Measurements from ENCODE around the gene PM20D1.
A peak's percentile ranks its signal among the peaks of the same experiment; 100 is the strongest.
"Not testable (repeated sequence)": the region's sequence is repeated elsewhere in the genome, so short reads cannot be mapped to it uniquely, and the experiment has no call there.

Gene PM20D1

DNA sequence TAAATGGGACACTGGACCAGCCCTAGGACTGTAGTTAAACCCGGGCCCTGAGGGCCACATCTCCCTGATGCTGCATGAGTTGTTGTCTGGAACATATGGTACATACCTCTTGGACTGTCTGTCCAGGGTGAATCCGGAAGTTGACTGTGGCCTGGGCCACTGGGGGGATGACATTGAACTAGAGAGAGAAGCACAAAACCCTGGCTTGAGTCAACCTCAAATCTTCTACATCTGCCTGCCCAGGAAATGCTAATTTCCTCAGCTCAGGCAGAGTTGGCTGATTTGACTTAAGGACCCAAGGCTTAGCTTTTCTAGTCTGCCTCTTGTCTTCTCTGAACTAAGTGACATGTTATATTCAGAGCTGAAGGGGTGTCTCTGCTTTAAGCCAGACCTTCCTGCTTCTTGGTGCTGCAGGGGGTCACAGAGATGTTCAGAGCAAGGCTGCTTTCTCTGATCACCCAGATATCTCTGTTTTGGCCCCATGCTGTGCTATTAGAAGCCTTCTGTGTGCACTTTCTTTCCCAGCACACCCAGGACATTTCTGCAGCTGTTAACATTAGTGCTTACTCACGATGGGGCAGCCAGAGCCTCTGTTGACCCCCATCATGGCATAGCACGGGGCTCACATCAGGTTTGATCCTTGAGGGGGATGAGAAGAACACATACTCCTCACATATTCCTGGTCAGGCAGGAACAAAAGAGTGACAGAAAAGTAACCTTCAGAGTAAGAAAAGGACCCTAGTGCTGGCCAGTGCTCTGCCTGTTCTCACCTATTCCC lies 9.6 kb downstream of the PM20D1 start:
- no peak for DNase-seq (ENCODE audit: low spot score)

DNA sequence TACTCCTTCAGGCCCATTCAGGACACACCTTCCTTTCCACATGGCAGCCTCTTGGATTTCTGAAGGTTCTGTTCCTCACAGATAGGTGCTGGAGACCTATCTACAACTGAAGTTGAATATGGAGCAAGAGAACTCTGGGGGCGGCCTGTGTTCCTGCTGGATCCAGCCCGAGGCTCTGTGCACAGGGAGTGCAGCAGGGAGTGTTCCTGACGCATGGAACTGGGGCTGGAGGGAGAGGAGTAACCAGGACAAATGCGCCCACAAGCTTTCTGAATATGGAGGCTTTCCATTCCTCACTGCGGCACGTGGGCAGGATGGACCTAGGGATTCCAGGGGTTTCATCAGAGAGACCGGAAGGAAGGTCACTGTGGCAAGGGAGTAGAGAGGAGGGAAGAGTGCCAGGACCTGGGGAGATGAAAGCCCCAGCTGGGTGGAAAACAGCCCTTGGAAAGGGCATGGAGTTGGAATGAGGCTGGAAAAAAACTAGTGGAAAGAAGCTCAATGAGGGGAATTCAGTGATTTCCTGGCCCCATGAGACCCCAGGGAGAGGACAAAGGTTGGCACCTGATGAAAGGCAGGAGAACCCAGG lies 12.5 kb downstream of the PM20D1 start:
- DNase-seq (ENCODE audit: low spot score) = no peak

DNA sequence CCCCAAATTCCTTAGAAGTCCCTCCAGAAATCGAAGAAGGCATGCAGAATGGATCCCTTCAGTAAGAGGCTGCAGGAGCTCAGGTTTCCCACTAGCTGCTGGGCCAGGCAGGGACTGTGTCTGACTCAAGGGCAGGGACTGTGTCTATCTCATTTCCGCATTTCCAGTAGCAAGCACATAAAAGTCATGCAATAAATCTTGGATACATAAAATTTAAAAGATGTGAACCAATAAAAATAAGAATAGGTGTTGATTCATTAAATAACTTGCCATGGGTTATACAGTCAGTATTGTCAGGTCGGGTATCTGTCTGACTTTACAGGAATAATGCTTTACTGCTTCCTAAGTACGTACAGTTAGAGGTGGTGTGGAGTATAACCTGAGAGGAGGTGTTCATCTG lies 15.2 kb downstream of the PM20D1 start:
- no peak for DNase-seq (ENCODE audit: low spot score)

DNA sequence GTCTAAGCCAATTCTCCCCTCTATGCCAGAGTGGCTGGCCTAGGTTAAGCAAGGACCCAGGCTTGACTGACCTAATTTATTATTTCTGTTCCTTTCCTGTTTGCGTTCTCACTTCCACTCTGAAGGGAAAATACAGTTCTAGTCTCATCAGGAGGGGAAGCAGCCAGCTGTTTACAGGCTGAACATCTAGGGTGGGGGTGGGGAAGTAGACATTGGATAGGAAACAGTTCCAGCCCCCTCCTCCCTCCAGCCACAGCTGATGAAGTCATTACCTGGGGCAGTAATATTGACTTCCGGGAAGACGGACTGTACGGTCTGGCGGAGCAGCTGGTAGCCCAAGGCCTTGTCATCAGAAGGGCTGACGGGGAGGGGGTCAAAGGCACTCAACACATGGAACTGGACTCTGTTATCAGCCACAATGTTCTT lies 17.6 kb downstream of the PM20D1 start:
- no peak for DNase-seq (ENCODE audit: low spot score)

DNA sequence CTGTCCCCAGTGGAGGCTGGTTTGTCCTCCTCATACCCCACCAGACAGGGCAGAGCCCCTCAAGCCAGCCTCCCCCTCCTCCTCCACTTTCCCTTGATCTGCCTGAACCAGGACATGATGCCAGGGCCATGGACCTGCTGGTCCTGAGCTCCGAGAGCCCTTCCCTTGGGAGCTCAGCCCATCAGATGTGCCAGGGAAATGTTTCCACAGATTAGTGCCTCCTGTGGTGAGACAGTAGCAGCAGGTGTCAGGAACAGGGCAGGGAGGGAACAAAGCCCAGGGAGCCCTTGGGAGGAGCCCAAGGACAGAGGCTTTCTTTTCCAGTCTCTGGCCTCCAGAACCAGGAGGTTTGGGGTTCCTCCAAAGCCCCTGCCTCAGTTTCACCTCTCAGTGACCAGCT lies 22.3 kb downstream of the PM20D1 start:
- DNase-seq (ENCODE audit: low spot score) = no peak

DNA sequence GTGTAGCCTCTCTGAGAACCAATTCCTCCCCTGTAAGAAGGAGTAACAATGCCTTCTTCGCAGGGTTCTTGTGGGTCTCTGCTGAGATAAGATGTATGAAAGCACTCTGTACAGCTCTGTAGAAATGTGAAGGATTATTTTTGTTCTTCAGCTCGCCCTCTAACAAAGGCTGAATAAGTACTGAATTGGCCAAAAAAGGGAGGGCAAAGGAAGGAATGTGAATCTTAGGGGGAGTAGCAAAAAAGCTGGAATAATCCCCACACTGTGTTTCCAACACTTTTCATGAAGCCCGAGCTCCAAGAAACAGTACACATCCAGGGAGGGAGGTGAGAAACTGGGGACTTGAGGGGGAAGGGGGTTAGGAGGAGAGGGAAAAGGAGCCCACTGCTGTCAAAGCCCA lies 22.9 kb downstream of the PM20D1 start:
- DNase-seq (ENCODE audit: low spot score) = no peak

DNA sequence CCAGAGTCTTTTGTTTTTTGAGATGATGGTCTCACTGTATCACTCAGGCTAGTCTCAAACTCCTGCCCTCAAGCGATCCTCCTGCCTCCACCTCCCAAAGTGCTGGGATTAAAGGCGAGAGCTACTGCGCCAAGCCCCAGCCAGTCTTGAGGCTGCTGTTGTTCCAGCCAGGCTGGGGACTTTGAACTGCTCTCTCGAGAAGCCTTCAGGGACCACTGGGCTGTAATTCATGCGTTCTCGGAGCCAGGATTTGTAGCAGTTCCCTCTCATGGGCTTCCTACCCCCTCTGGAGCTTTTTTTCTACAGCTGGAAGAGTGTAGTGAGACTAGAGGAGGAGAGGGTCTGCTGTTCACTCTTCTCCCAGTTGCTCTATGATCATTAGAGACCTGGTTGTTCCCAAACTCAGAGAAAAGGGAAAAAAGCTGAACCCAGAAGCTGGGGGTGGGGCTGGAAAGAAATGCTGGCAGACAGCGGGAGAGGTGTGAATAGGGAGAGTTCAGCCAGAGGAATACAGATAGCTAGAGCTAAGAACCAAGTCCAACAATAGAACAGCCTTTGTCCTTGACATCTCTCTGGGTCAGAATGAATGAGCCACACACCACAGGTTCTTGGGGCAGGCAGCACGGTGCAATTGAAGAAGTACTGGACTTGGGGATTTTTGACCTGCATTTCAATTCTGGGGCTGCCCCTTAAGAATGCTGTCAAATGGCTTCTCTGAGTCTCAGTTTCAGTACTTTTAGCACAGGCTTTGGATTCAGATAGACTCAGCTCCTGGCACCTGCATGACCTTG lies 23.7 kb downstream of the PM20D1 start:
- no peak for DNase-seq (ENCODE audit: low spot score)

DNA sequence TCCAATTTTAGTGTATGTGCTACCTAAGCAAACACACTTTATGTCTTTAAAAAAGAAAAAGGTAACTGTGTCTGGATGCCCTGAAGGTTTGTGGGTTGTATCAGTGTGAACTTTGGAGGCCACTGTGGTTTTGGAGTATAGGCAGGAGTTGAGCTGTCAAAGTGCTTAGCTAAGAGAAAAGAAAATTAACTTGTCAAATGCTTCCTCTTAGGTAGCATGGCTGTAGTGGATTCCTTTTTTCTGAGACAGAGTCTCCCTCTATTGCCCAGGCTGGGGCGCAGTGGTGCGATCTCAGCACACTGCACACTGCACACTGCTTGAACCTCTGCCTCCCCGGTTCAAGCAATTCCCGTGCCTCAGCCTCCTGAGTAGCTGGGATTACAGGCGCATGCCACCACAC lies 25.8 kb downstream of the PM20D1 start:
- no peak for DNase-seq (ENCODE audit: low spot score)

DNA sequence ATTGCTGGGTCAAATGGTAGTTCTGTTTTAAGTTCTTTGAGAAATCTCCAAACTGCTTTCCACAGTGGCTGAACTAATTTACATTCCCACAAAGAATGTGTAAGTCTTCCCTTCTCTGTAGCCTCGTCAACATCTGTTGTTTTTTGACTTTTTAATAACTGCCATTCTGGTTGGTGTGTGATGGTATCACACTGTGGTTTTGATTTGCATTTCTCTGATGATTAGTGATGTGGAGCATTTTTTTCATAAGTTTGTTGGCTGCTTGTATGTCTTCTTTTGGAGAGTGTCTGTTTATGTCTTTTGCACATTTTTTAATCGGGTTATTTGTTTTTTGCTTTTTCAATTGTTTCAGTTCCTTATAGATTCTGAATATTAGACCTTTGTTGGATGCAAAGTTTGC lies 26.7 kb downstream of the PM20D1 start:
- not testable (repeated sequence) for DNase-seq (ENCODE audit: low spot score)

DNA sequence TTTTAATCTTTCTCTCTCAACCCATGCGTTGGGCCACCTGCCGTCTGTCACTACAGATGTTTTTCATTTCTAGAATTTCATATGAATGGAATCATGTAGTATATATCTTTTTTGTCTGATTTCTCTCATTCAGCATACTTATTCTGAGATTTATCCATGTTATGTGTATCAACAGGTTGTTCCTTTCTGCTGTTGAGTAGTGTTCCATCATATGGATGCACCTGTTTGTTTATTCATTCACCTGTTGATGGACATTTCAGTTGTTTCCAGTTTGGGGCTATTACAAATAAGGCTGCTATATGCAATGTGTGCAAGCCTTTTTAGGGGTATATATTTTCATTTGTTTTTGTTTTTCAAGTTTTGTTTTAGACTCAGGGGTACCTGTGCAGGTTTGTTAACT lies 27.5 kb downstream of the PM20D1 start:
- no peak for DNase-seq (ENCODE audit: low spot score)

DNA sequence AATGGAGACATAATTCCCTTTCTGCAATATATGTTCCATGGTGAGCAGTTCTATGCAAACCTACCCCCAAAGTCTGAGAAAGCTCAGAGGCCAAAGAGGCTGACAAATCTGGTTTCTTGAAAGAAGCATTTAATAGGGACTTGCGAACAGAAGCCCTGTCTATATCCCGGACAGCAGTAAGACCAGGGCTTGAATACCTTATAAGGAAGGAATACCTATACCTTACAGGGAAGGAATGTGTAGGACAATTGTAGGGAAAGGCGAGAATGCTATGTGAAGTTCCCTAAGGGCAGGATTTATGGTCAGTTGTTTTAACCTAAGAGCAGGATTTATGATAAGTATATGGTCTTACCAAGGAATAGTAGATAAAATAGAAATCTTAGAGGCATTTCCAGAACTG lies 31.9 kb downstream of the PM20D1 start:
- no peak for DNase-seq (ENCODE audit: low spot score)

DNA sequence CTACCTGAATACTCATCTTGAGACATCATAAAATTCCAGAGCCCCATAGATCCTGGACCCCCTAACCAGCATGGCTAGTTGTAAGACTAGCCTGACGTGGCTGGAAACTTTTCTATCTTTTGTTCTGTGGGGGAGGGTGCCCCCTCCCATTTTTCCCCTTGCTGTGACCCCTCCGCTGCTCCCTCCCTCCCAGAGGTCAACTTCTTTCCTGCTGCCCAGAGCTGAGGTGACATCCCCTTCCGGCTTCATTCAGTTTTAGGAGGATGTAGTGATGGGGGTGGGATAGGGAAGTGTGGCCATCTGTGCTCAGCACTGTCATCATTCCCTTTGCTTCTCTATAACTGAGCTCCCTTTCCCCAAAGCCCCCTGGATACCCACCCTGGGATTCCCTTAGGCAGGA lies 32.6 kb downstream of the PM20D1 start:
- no peak for DNase-seq (ENCODE audit: low spot score)

DNA sequence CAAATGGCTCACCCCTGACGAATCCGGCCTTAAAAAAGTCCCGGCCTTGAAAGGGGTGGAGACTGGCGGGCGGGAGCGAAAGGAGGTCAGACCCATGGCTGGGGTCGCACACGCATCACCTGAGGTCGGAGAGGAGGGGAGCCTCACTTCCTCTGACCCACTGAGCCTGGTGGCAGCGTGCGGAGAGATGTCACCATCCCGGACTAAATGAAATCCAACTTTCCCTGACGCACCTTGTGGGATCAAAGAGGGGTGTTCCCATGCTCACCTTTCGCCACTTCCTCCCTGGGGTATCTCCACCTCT lies 36.2 kb downstream of the PM20D1 start:
- DNase-seq (ENCODE audit: low spot score) = no peak

DNA sequence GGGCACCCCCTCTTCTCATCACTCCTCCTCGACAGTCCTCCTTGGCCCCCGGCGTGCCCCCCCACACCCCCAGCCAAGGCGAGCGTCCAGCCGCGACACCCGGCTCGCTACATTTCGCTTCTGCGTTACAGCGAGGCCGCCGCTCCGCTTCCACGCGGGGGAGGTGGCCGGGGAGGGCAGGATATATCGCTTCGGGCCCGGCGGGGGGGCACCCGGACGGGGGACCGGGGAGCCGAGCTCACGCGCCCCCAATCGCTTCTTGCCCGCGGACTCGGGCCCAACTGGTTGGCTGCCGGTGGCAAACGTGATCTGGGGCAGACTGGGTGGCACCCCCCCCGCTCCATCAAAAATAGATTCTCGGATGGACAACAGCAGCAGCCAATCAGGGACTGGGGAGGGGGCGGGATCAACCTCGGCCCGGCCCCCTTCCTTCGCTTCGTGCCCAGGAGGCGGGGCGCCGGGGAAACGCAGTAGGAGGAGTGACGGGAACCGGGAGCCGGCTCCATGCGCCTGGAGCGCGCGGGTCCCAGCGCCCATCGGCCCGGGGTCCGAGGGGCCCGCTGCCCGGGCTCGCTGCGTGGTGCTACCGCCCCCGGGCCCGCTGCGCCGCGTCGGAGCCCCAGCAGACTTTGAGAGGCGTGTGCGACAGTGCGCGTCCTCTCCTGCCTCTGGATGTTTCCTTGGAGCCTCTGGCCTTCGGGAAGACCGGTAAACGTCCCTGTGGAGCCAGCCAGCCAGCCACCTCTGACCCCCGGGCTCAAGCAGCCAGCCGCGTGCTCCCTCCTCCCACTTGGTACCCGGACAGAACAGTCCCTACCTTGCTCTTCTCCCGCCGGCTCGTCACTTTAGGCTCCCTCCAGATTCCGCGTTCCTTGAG lies 36.8 kb downstream of the PM20D1 start, which contains the start of gene SLC41A1:
TSS of gene SLC41A1 (minus strand) at position 321 of the 877 bp plus-strand sequence. CDS start 2,757 bp downstream, outside the sequence.
- peak; percentile 93 for DNase-seq (ENCODE audit: low spot score)

DNA sequence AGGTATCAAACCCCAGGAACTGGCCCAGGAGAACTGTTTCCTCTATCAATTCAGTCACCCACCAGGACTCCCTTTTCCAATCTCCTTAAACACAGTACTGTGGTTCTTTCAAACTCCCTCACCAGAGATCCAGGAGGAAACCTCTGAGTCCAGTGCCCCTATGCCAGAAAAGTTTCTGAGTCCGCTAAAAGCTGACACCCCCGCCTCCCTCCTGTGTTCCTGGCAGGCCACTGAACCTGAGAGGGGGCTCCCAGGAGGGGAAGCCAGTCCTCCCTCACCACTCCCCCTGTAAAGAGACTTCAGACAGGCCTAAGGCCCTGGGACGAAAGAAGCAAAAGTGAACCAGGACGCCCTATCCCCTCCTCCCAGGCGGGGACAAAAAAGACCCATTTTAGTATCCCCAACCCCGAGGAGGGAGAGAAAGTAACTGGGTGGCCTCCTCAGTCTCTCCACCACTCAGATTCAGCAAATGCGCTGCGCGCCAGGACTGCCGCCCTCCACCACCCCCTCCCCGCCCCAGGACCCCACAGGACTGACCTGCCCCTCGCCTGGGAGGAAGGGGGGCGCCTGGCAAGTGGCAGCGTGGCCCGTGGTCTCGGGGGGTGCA lies 37.6 kb downstream of the PM20D1 start:
- peak; percentile 30 for DNase-seq (ENCODE audit: low spot score)

DNA sequence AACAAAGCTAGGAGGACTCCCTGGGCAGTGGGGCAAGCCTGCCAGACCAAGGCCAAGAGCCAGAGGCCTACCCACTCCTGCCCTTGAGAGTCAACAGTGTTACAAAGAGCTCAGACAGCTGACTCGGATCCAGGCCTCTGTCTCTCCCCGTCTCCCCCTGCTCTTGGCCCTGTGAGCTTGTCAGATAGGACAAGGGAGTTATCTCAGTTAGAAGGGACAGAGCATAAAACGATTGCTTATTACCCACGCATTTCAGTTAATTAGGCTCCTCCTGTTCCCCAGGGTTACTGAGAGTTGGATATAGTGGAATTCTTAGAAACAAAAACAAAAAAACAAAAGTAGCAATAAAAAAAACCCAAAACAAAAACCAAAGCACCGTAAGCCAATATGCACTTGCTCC lies 38.3 kb downstream of the PM20D1 start:
- peak; percentile 39 for DNase-seq (ENCODE audit: low spot score)

DNA sequence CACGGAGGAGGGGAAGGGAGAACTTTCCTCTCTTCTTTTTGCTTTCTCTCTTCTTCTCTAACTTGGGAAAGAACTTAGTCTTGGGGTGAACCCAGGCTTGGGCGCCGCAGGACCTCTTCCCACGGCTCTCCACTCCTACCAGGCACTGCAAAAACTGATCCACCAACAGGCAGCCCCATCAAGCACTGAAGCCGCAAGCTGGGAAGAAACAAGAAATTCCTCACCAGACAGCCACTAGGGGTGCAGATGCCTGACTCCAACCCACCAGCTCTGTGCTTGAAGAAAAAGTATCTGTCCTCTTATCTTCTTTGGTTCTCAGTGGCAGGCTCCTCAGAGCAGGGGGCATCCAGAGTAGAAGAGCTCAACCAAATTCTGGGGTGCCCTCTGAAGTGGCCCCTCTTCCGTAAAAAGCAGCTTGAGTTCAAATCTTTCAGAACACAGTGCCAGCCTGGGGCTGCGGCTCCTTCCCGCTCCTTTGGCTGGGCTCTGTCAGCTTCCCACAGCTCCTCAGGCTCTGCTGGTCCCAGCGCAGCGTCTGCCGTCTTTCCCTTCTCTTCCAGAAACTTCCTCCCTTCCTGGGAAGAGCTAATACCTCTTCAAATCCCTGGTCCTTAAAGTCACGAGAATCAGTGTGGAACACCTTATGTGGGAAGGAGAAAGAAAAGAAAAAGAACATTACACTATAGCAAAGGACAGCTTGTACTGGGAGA lies 39.3 kb downstream of the PM20D1 start:
- no peak for DNase-seq (ENCODE audit: low spot score)

DNA sequence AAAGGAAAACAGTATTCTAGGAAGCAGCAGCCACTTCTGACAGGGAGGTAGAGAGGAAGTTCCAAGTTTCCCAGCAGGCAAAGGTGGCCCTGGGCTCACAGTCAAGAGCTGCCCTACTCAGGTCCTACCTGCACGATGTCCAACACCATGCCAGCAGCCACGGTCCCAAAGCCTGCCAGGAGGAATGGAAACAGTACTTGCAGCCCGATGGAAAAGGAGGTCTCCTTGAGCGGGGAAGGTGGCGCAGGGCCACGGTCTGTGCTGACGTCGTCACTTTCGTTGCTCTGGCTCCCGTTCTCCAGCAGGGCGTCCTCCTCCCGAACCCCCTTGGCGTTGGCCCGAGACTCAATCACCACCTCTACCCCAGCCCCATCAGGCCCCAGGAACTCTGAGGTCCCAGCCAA lies 40.0 kb downstream of the PM20D1 start:
- DNase-seq (ENCODE audit: low spot score) = no peak

DNA sequence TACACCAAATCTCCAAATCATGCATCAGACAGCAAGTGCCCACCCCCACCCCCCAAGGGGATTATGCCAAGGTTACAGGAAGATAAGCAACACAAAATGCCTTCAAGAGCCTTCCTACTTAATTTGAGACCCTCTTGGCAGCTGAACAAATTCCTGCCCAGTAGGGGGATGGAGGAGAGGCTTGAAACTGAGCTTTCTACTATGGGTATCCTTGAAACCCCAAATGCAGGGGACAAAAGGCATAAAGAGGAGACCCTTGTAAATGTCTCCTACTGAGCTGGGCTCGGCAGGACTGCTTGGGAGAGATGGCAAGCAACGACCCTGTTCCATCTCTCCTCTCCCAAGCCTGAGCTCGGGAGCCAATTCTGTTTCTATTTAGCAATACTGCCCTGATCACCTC lies 40.5 kb downstream of the PM20D1 start:
- no peak for DNase-seq (ENCODE audit: low spot score)

DNA sequence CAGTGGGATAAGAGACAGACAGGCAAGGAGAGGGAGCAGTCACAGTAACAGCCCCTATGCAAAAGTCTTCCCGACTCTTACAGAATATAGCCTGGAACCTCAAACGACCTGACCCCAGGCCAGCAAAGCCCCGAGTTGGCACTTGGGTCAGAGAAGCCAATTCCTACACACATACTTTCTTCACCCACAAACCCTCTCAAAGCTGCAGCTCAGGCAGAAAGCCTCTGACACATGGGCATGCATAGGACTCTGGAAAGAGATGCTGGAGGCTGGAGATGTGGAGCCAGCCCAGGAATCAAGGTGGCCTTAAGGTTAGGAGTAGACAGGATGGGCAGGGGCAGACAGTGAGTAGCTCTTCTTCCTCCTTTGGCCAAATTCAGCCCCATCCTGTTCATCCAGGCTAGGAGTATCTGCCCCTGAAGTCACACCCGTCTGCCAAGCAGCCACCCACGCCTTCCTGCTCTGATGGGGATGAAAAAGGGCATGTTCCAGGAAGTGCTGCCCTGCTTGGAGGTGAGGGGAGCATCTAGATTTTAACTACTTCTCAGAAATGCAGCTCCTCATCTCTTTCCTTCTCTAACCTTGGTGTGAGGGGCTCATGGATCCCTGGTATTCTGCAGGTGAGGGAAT lies 44.7 kb downstream of the PM20D1 start:
- DNase-seq (ENCODE audit: low spot score) = no peak

DNA sequence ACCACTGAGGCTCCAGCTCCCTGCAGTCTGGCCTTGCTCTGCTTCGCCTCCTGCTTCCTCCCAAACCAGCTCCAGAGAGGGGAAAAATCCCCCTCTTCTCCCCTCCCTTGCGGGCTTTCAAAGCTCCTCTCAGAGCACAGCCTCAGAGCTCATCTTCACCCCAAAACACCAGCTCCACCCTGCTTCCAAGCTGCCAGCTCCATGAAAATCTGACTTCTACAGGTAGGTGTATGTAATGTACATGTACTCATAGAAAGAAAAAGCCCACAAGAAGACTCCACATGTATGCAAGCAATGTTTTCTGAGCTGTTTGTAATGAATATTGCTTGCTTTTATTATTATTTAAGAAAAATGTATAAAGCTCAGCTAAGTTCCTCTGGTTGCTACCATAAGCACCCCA lies 45.3 kb downstream of the PM20D1 start:
- no peak for DNase-seq (ENCODE audit: low spot score)

All from hematopoietic multipotent progenitor cell treated with erythropoietin and hydrocortisone succinate and interleukin-3 and kit ligand, for 17 days (in vitro differentiated cells).